Endometrial microvascular endothelial cells (primary cell): ENCODE data around the gene FBXO33. TPM values are rescaled to one million over a fixed set of nuclear protein-coding genes. Genes with fewer than 3 reads are reported as not detected.
"Not testable (repeated sequence)": the region's sequence is repeated elsewhere in the genome, so short reads cannot be mapped to it uniquely, and the experiment has no call there.

Experiments
- in situ Hi-C: cut with HindIII; loops from 2 replicates; pipeline ENCODE4 v1.10.0; 2017; ENCODE audit warnings: low sequenced_read_pairs, low pct_unique_long_range_greater_than_20kb; ENCODE audit errors: inconsistent ontology term
- total RNA-seq: library from RNA; depleted of rRNA; stranded (reverse); fragments of >200 nt; gene quantifications from one replicate; pipeline ENCODE4 v1.2.3, GENCODE V29; 2015; ENCODE audit errors: inconsistent ontology term

FBXO33 gene
- total RNA-seq, 1 donor from 2014 or later = 5.2 TPM

- in situ Hi-C loops = no loop called here
Observed at GRCh38 chr14:39382463-39382862, 49.8 kb downstream of the FBXO33 start.

GRCh38 chr14:39381366-39381765, 50.9 kb downstream of the FBXO33 start:
- in situ Hi-C loops = no loop called here

GRCh38 chr14:39376667-39377403, 55.4 kb downstream of the FBXO33 start:
- in situ Hi-C loops = no loop called here

GRCh38 chr14:39374851-39375250, 57.4 kb downstream of the FBXO33 start:
- in situ Hi-C loops = no loop called here

GRCh38 chr14:39372656-39373055, 59.6 kb downstream of the FBXO33 start:
- in situ Hi-C loops = no loop called here

GRCh38 chr14:39370415-39370814, 61.8 kb downstream of the FBXO33 start:
- in situ Hi-C loops = no loop called here

GRCh38 chr14:39369029-39369428, 63.2 kb downstream of the FBXO33 start:
- in situ Hi-C loops = no loop called here

- in situ Hi-C loops = no loop called here
Observed at GRCh38 chr14:39368261-39368959, 63.8 kb downstream of the FBXO33 start.

- in situ Hi-C loops = no loop called here
Observed at GRCh38 chr14:39367387-39367751, 64.9 kb downstream of the FBXO33 start.

- in situ Hi-C loops = no loop called here
Observed at GRCh38 chr14:39366460-39367386, 65.5 kb downstream of the FBXO33 start.

GRCh38 chr14:39365354-39365753, 66.9 kb downstream of the FBXO33 start:
- in situ Hi-C loops = no loop called here

GRCh38 chr14:39364509-39364908, 67.7 kb downstream of the FBXO33 start:
- in situ Hi-C loops = no loop called here

- in situ Hi-C loops = not testable (repeated sequence)
Observed at GRCh38 chr14:39361556-39361955, 70.7 kb downstream of the FBXO33 start.

GRCh38 chr14:39360316-39360715, 71.9 kb downstream of the FBXO33 start:
- in situ Hi-C loops = no loop called here

GRCh38 chr14:39359069-39359468, 73.2 kb downstream of the FBXO33 start:
- in situ Hi-C loops = not testable (repeated sequence)

GRCh38 chr14:39351708-39352107, 80.5 kb downstream of the FBXO33 start:
- in situ Hi-C loops = no loop called here

- in situ Hi-C loops = no loop called here
Observed at GRCh38 chr14:39350866-39351265, 81.4 kb downstream of the FBXO33 start.
